Glomerular visceral epithelial cell (primary cell): ENCODE measurements around the gene HYKK.
"Not testable (repeated sequence)": the region's sequence is repeated elsewhere in the genome, so short reads cannot be mapped to it uniquely, and the experiment has no call there.

Experiments used
- DNase-seq: peaks from one replicate; pipeline ENCODE4 v3.0.0-alpha.2; 2016; ENCODE audit errors: extremely low spot score

HYKK gene

GRCh38 chr15:78540141-78540870, 32.9 kb downstream of the HYKK start, which contains the start of gene PSMA4:
Gene PSMA4 (plus strand): TSS chr15:78540444. CDS start chr15:78541928, 1,484 bp downstream.
- peak; percentile 88 for DNase-seq

GRCh38 chr15:78540871-78541743, 33.7 kb downstream of the HYKK start:
- DNase-seq, result peak; percentile 1

- no peak for DNase-seq
These were observed 34.3 kb downstream of the HYKK start for GRCh38 chr15:78541744-78542034.

- no peak for DNase-seq
These were observed 35.3 kb downstream of the HYKK start for GRCh38 chr15:78542647-78543046.

GRCh38 chr15:78550194-78550593, 42.8 kb downstream of the HYKK start:
- no peak for DNase-seq

GRCh38 chr15:78550815-78551214, 43.4 kb downstream of the HYKK start:
- no peak for DNase-seq

GRCh38 chr15:78551902-78552301, 44.5 kb downstream of the HYKK start:
- no peak for DNase-seq

- no peak for DNase-seq
These were observed 45.2 kb downstream of the HYKK start for GRCh38 chr15:78552597-78552996.

- DNase-seq, result not testable (repeated sequence)
These were observed 52.8 kb downstream of the HYKK start for GRCh38 chr15:78560201-78560600.

- DNase-seq, result no peak
These were observed 54.1 kb downstream of the HYKK start for GRCh38 chr15:78561490-78561889.

GRCh38 chr15:78563092-78563491, 55.7 kb downstream of the HYKK start:
- DNase-seq, result no peak

- DNase-seq, result no peak
These were observed 57.3 kb downstream of the HYKK start for GRCh38 chr15:78564743-78565096.

- DNase-seq, result peak; percentile 97
These were observed 57.9 kb downstream of the HYKK start, which contains the start of gene CHRNA5 for GRCh38 chr15:78565097-78565950. Gene CHRNA5 (plus strand): TSS chr15:78565520. CDS start chr15:78565720, 200 bp downstream.

- DNase-seq, result peak; percentile 47
These were observed 58.8 kb downstream of the HYKK start for GRCh38 chr15:78565951-78566774.

GRCh38 chr15:78567531-78567930, 60.2 kb downstream of the HYKK start:
- DNase-seq, result no peak

- DNase-seq, result no peak
These were observed 63.3 kb downstream of the HYKK start for GRCh38 chr15:78570710-78571109.

GRCh38 chr15:78571382-78571781, 64.0 kb downstream of the HYKK start:
- DNase-seq, result no peak

GRCh38 chr15:78573416-78573815, 66.0 kb downstream of the HYKK start:
- no peak for DNase-seq

- no peak for DNase-seq
These were observed 67.6 kb downstream of the HYKK start for GRCh38 chr15:78574944-78575343.
